ENCODE results near the gene BANP. TPM values are rescaled to one million over a fixed set of nuclear protein-coding genes. Genes with fewer than 3 reads are reported as not detected.
"Not testable (repeated sequence)": the region's sequence is repeated elsewhere in the genome, so short reads cannot be mapped to it uniquely, and the experiment has no call there.

BANP gene
- total RNA-seq, 3 donors from 2014 or later: 21.9 to 45.4 (median 32.4) TPM

- Histone ChIP-seq H3K4me3 (no peak overlapping the region), H3K36me3 (no peaks in the 10 kb centered on the region)
- intact Hi-C loops (cut with DNase I; ENCODE audit: low total_unique reads): no loop called here
Observed at GRCh38 chr16:88071908-88072307, 120.7 kb downstream of the BANP start.

GRCh38 chr16:88072571-88073001 is 121.4 kb downstream of the BANP start:
- intact Hi-C loops (cut with DNase I; ENCODE audit: low total_unique reads): no loop called here
- DNase-seq (ENCODE audit: low spot score in 2 of 2): no peak
- Histone ChIP-seq H3K27ac (no peak overlapping the region), H3K9me3 (no peaks in the 10 kb centered on the region), H3K4me3 (no peak overlapping the region), H3K4me1 (no peaks in the 10 kb centered on the region), H3K27me3 (no peaks in the 10 kb centered on the region), H3K36me3 (no peaks in the 10 kb centered on the region)
- TF ChIP-seq POLR2AphosphoS5 (IDR thresholded peaks at IDR 0.05): no peak
- no peak for TF ChIP-seq CTCF (IDR thresholded peaks at IDR 0.05)
- no peak for TF ChIP-seq POLR2A (IDR thresholded peaks at IDR 0.05)

More at GRCh38 chr16:88071908-88072307, 120.7 kb downstream of the BANP start:
- Histone ChIP-seq H3K9me3 (no peaks in the 10 kb centered on the region), H3K4me1 (no peaks in the 10 kb centered on the region), H3K27ac (no peak overlapping the region), H3K27me3 (no peaks in the 10 kb centered on the region)
- DNase-seq (ENCODE audit: low spot score in 2 of 2): no peak
- TF ChIP-seq POLR2A (IDR thresholded peaks at IDR 0.05) (no peak), POLR2AphosphoS5 (IDR thresholded peaks at IDR 0.05) (no peak), CTCF (IDR thresholded peaks at IDR 0.05) (no peak)

GRCh38 chr16:88073201-88073721 is 122.0 kb downstream of the BANP start:
- TF ChIP-seq CTCF (IDR thresholded peaks at IDR 0.05) (no peak), POLR2AphosphoS5 (IDR thresholded peaks at IDR 0.05) (no peak), POLR2A (IDR thresholded peaks at IDR 0.05) (no peak)
- Histone ChIP-seq H3K4me3 (no peak overlapping the region), H3K36me3 (no peaks in the 10 kb centered on the region), H3K27me3 (no peaks in the 10 kb centered on the region), H3K27ac (no peak overlapping the region), H3K9me3 (no peaks in the 10 kb centered on the region), H3K4me1 (no peaks in the 10 kb centered on the region)
- intact Hi-C loops (cut with DNase I; ENCODE audit: low total_unique reads): no loop called here
- DNase-seq (ENCODE audit: low spot score in 2 of 2): no peak

GRCh38 chr16:88074041-88074440 is 122.8 kb downstream of the BANP start:
- Histone ChIP-seq H3K27ac (no peak overlapping the region), H3K4me3 (no peak overlapping the region), H3K4me1 (no peaks in the 10 kb centered on the region), H3K9me3 (no peaks in the 10 kb centered on the region), H3K27me3 (no peaks in the 10 kb centered on the region), H3K36me3 (no peaks in the 10 kb centered on the region)
- TF ChIP-seq CTCF (IDR thresholded peaks at IDR 0.05) (no peak), POLR2AphosphoS5 (IDR thresholded peaks at IDR 0.05) (no peak), POLR2A (IDR thresholded peaks at IDR 0.05) (no peak)
- intact Hi-C loops (cut with DNase I; ENCODE audit: low total_unique reads): no loop called here
- DNase-seq (ENCODE audit: low spot score in 2 of 2): no peak

GRCh38 chr16:88076211-88076931 is 125.1 kb downstream of the BANP start:
- intact Hi-C loops (cut with DNase I; ENCODE audit: low total_unique reads): no loop called here
- H3K36me3 ChIP-seq: no peaks in the 10 kb centered on the region
- H3K9me3 ChIP-seq: no peaks in the 10 kb centered on the region
- no peak for TF ChIP-seq POLR2AphosphoS5 (IDR thresholded peaks at IDR 0.05)
- TF ChIP-seq POLR2A (IDR thresholded peaks at IDR 0.05): no peak
- TF ChIP-seq CTCF (IDR thresholded peaks at IDR 0.05): no peak
- H3K4me1 ChIP-seq: no peaks in the 10 kb centered on the region
- peak overlapping the region; percentile 12 to 22 for H3K27ac ChIP-seq
- DNase-seq (ENCODE audit: low spot score in 2 of 2): no peak
- no peaks in the 10 kb centered on the region for H3K27me3 ChIP-seq
- no peak overlapping the region for H3K4me3 ChIP-seq

GRCh38 chr16:88076932-88077320 is 125.7 kb downstream of the BANP start:
- H3K4me1 ChIP-seq; H3K4me3 ChIP-seq; H3K27me3 ChIP-seq; DNase-seq (ENCODE audit: low spot score in 2 of 2); intact Hi-C loops (cut with DNase I; ENCODE audit: low total_unique reads); H3K36me3 ChIP-seq; H3K9me3 ChIP-seq: not testable (repeated sequence)
- peak overlapping the region; percentile 22 to 43 for H3K27ac ChIP-seq

All from breast epithelium (tissue), 4 donors.